ENCODE results near the gene NDUFAF4.

DNA sequence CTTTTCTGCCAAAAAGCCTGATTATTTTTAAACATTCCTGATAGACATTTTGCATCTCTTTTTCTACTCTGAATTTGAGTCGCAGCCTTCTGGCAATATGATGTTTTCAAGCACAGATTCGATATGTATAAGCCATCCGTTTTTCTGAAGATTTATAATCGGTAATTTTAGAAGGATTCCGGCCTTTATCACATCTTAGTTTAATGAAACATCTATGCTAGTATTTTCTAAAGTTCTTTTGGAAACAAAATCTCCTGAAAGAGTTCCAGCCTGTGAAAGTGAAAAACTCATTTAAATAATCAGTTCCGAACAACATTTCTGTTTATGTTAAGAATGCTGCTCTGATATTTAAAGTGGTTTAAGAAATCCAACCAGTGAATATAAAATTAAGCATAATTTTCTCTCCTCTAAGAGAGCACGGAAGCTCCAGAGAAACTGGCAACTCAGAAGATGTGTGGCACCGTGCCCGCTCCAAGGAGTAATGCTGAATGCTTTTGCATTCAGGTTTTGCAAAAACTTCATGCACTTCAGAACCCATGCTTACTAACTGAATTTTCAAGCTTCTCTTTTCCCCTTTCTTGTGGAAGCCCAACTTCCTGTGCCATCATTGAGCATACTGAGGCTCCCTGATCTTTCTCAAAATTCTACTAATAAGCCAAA is 20.7 kb downstream of the NDUFAF4 start:
- TF ChIP-seq CTCF (IDR thresholded peaks at IDR 0.05) (no peak), POLR2A (IDR thresholded peaks at IDR 0.05) (no peak)
